CD4-positive, alpha-beta memory T cell (primary cell): ENCODE measurements around the gene LRP1B. TPM values are rescaled to one million over a fixed set of nuclear protein-coding genes. Genes with fewer than 3 reads are reported as not detected.

Experiments used
- CTCF ChIA-PET: fragments of 350-600 bp; sonication (Branson Sonifier 250); formaldehyde crosslinking; loops from one replicate; lab custom pipeline; 2021; ENCODE audit warnings: inconsistent platforms; ENCODE audit not compliant: partially characterized antibody; lab: Charles Lee
- POLR2A ChIA-PET: fragments of 350-600 bp; sonication (Branson Sonifier 250); formaldehyde crosslinking; loops from one replicate; lab custom pipeline; 2021; ENCODE audit not compliant: partially characterized antibody; lab: Charles Lee
- DNase-seq, 5 donors: peaks; one replicate each; pipeline versions ENCODE4 v3.0.0 to v3.0.0-alpha.2; 2020 to 2022; ENCODE audit warnings: mixed read lengths in 1 of 5
- H3K27ac ChIP-seq: one replicate; pipeline ENCODE4 v1.7.0; 2013; ENCODE audit warnings: low read depth, low read length
- H3K27me3 ChIP-seq: 2 replicates; pipeline ENCODE4 v1.7.0; 2013; ENCODE audit warnings: mild to moderate bottlenecking, low read length, moderate library complexity; ENCODE audit not compliant: insufficient read depth
- H3K36me3 ChIP-seq: 2 replicates; pipeline ENCODE4 v1.7.0; 2013; ENCODE audit warnings: mild to moderate bottlenecking, low read length, moderate library complexity; ENCODE audit not compliant: insufficient read depth
- H3K4me1 ChIP-seq: 2 replicates; pipeline ENCODE4 v1.7.0; 2013; ENCODE audit warnings: mild to moderate bottlenecking, low read length, moderate library complexity; ENCODE audit not compliant: insufficient read depth
- H3K4me3 ChIP-seq, 2 donors: one replicate each; pipeline ENCODE4 v1.7.0; 2013; ENCODE audit warnings: low read length in 2 of 2, mild to moderate bottlenecking in 1 of 2
- H3K9me3 ChIP-seq, 2 donors: one replicate each; pipeline ENCODE4 v1.7.0; 2013; ENCODE audit warnings: low read length in 2 of 2, control low read depth in 1 of 2; ENCODE audit not compliant: control insufficient read depth in 1 of 2
- H3K27ac Mint-ChIP-seq, 7 donors: one replicate each; pipeline ENCODE4 v1.8.0; 2020 to 2021; ENCODE audit warnings: mixed read lengths in 7 of 7, mild to moderate bottlenecking in 6 of 7, inconsistent platforms in 3 of 7, moderate library complexity in 3 of 7
- H3K27me3 Mint-ChIP-seq, 2 donors: one replicate each; pipeline ENCODE4 v1.8.0; 2020 to 2021; ENCODE audit warnings: mixed read lengths in 2 of 2
- H3K36me3 Mint-ChIP-seq, 2 donors: one replicate each; pipeline ENCODE4 v1.8.0; 2020 to 2021; ENCODE audit warnings: mixed read lengths in 2 of 2, inconsistent platforms in 1 of 2, mild to moderate bottlenecking in 1 of 2
- H3K4me1 Mint-ChIP-seq, 4 donors: one replicate each; pipeline ENCODE4 v1.8.0; 2020 to 2021; ENCODE audit warnings: mixed read lengths in 4 of 4, mild to moderate bottlenecking in 1 of 4
- H3K4me3 Mint-ChIP-seq, 8 donors: one replicate each; pipeline ENCODE4 v1.8.0; 2020 to 2021; ENCODE audit warnings: mixed read lengths in 8 of 8, mild to moderate bottlenecking in 7 of 8, moderate library complexity in 6 of 8, inconsistent platforms in 3 of 8
- H3K9me3 Mint-ChIP-seq, 8 donors: one replicate each; pipeline ENCODE4 v1.8.0; 2020 to 2021; ENCODE audit warnings: mixed read lengths in 8 of 8, mild to moderate bottlenecking in 5 of 8, inconsistent platforms in 3 of 8, moderate library complexity in 1 of 8
- intact Hi-C: fragments of 100-400 bp; cut with micrococcal nuclease; formaldehyde crosslinking; loops from one replicate; pipeline ENCODE4 v1.15.1; 2023
- polyA plus RNA-seq, 2 donors: library from polyadenylated mRNA; unstranded; fragments of 300-500 nt; fragmentation: Illumina TruSeq; gene quantifications; one replicate each; pipeline ENCODE4 v1.2.3, GENCODE V29; 2021
- total RNA-seq, 2 experiments: library from RNA; stranded (reverse); gene quantifications; one replicate each; pipeline ENCODE4 v1.2.3, GENCODE V29; 2021

The LRP1B gene
- total and polyA plus RNA-seq, 4 experiments from 2014 or later = not detected

GRCh38 chr2:142165790-142166189 lies 35.0 kb upstream of the LRP1B start:
- Histone ChIP-seq H3K9me3 (no peaks in the 10 kb centered on the region), H3K4me3 (no peak overlapping the region), H3K27ac (no peak overlapping the region), H3K36me3 (no peaks in the 10 kb centered on the region), H3K27me3 (no peaks in the 10 kb centered on the region), H3K4me1 (no peaks in the 10 kb centered on the region)
- ChIA-PET POLR2A (no interaction called here), CTCF (no interaction called here)
- Mint-ChIP-seq H3K4me1 (no peaks in the 10 kb centered on the region), H3K9me3 (peaks cover 0 to 21% (median 5%) of the 10 kb centered on the region in 8 donors), H3K27me3 (no peaks in the 10 kb centered on the region), H3K36me3 (no peaks in the 10 kb centered on the region), H3K27ac (no peak overlapping the region), H3K4me3 (no peak overlapping the region)
- DNase-seq = no peak
- intact Hi-C loops = no loop called here

DNA sequence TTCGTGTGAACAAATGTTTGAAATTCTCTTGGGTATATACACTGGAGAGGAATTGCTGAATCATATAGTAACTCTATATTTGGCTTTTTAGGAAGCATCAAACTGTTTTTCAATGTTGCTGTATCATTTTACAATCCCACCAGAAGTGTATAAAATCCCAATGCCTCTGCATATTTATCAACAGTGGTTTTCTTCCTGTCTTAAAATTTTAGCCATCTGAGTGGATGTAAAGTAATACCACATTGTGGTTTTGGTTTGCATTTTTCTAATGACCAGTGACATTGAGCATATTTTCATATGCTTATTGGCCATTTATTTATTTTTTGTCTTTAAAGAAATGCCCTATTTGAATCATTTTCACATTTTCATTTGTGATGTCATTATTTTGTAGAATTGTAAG lies 22.8 kb upstream of the LRP1B start:
- DNase-seq = no peak
- intact Hi-C loops = no loop called here
- peaks cover 0 to 1% (median 0%) of the 10 kb centered on the region in 4 donors for H3K4me1 Mint-ChIP-seq
- Histone ChIP-seq H3K4me1 (no peaks in the 10 kb centered on the region), H3K36me3 (no peaks in the 10 kb centered on the region), H3K27me3 (no peaks in the 10 kb centered on the region), H3K27ac (no peak overlapping the region), H3K4me3 (no peak overlapping the region), H3K9me3 (no peaks in the 10 kb centered on the region)
- no peak overlapping the region for H3K4me3 Mint-ChIP-seq
- H3K9me3 Mint-ChIP-seq = peaks cover 0 to 13% (median 6%) of the 10 kb centered on the region in 8 donors
- H3K27me3 Mint-ChIP-seq = no peaks in the 10 kb centered on the region
- CTCF ChIA-PET = no interaction called here
- POLR2A ChIA-PET = no interaction called here
- no peak overlapping the region for H3K27ac Mint-ChIP-seq
- no peaks in the 10 kb centered on the region for H3K36me3 Mint-ChIP-seq

GRCh38 chr2:142150453-142150852 lies 19.6 kb upstream of the LRP1B start:
- ChIA-PET POLR2A (no interaction called here), CTCF (no interaction called here)
- no peak overlapping the region for H3K27ac ChIP-seq
- Mint-ChIP-seq H3K9me3 (peaks cover 3 to 12% (median 5%) of the 10 kb centered on the region in 8 donors), H3K4me1 (peaks cover 0 to 1% (median 0%) of the 10 kb centered on the region in 4 donors), H3K4me3 (no peak overlapping the region), H3K27me3 (no peaks in the 10 kb centered on the region), H3K27ac (no peak overlapping the region), H3K36me3 (no peaks in the 10 kb centered on the region)
- H3K27me3 ChIP-seq = no peaks in the 10 kb centered on the region
- no peaks in the 10 kb centered on the region for H3K4me1 ChIP-seq
- intact Hi-C loops = no loop called here
- no peak for DNase-seq
- H3K36me3 ChIP-seq = no peaks in the 10 kb centered on the region
- H3K9me3 ChIP-seq = no peaks in the 10 kb centered on the region
- H3K4me3 ChIP-seq = no peak overlapping the region

DNA sequence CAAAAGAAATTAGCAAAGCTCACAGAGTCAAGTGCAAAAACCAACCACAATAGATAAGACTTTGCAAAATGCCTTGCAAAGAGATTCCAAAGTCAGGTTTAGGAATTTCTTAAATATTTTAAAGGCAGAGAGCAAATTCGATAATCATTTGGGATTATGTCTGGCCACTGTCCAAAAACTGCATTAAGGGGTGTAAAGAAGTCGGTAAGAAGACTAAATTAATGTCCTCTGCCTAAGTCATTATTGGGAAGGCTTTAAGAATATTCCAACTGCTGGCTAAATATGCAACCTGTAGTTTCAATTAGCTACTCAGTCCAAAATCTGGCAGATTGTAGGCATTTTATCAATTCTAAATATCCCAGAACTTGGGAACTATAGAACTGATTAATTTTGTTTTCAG lies 13.7 kb upstream of the LRP1B start:
- Histone ChIP-seq H3K27ac (no peak overlapping the region), H3K4me1 (no peaks in the 10 kb centered on the region), H3K36me3 (no peaks in the 10 kb centered on the region), H3K27me3 (no peaks in the 10 kb centered on the region), H3K9me3 (no peaks in the 10 kb centered on the region), H3K4me3 (no peak overlapping the region)
- ChIA-PET POLR2A (no interaction called here), CTCF (no interaction called here)
- intact Hi-C loops = no loop called here
- Mint-ChIP-seq H3K4me1 (no peaks in the 10 kb centered on the region), H3K9me3 (peaks cover 0 to 11% (median 5%) of the 10 kb centered on the region in 8 donors), H3K27me3 (no peaks in the 10 kb centered on the region), H3K36me3 (no peaks in the 10 kb centered on the region), H3K4me3 (no peak overlapping the region), H3K27ac (no peak overlapping the region)
- no peak for DNase-seq

DNA sequence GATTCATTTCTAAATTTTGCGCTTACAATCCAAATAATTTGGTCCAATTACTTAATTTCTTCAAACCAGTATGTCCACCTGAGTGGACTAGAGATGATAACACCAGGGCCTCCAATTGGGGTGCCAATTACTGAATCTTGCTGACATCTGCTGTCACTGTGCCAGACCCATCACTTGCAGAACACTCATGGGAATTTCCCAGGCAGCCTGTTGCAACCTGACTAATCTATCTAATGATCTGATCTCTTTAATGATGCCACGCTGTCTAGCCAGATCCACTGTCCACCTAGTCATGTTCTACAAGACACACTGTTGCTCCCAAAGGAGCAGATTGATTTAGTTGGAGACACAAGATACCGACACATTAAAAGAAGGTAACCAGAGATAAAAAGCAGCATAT lies 11.8 kb upstream of the LRP1B start:
- no peak for DNase-seq
- ChIA-PET POLR2A (no interaction called here), CTCF (no interaction called here)
- no peaks in the 10 kb centered on the region for H3K36me3 ChIP-seq
- H3K4me3 ChIP-seq = no peak overlapping the region
- no peaks in the 10 kb centered on the region for H3K9me3 ChIP-seq
- intact Hi-C loops = no loop called here
- no peaks in the 10 kb centered on the region for H3K27me3 ChIP-seq
- no peak overlapping the region for H3K27ac Mint-ChIP-seq
- peaks cover 0 to 9% (median 5%) of the 10 kb centered on the region in 8 donors for H3K9me3 Mint-ChIP-seq
- H3K27me3 Mint-ChIP-seq = no peaks in the 10 kb centered on the region
- H3K27ac ChIP-seq = no peak overlapping the region
- no peaks in the 10 kb centered on the region for H3K4me1 Mint-ChIP-seq
- no peak overlapping the region for H3K4me3 Mint-ChIP-seq
- no peaks in the 10 kb centered on the region for H3K36me3 Mint-ChIP-seq
- H3K4me1 ChIP-seq = no peaks in the 10 kb centered on the region

DNA sequence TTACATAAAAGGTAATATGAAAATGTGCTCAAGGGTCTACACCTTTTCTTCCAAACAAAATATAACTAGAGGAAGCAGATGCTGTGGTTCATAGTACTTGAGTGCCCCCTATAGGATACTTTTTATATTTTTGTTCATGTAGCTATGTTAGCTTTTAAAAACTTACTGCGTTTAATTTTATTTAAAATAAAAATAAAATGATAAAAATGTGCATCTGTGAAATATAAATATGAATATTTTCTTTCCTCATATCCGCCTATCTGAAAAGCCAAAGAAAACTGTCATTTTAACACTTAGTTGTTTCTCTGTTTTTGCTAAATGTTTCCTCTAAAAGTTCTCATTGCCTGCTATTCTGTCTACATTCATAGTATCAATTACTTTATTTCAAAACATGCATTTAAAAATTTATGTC lies 9.6 kb upstream of the LRP1B start:
- no peak overlapping the region for H3K4me3 ChIP-seq
- ChIA-PET CTCF (no interaction called here), POLR2A (no interaction called here)
- Mint-ChIP-seq H3K27ac (no peak overlapping the region), H3K9me3 (peaks cover 0 to 7% (median 4%) of the 10 kb centered on the region in 8 donors), H3K4me3 (no peak overlapping the region), H3K27me3 (no peaks in the 10 kb centered on the region), H3K4me1 (no peaks in the 10 kb centered on the region), H3K36me3 (no peaks in the 10 kb centered on the region)
- no peaks in the 10 kb centered on the region for H3K4me1 ChIP-seq
- H3K27ac ChIP-seq = no peak overlapping the region
- DNase-seq = no peak
- no peaks in the 10 kb centered on the region for H3K9me3 ChIP-seq
- no peaks in the 10 kb centered on the region for H3K27me3 ChIP-seq
- no peaks in the 10 kb centered on the region for H3K36me3 ChIP-seq
- intact Hi-C loops = no loop called here

DNA sequence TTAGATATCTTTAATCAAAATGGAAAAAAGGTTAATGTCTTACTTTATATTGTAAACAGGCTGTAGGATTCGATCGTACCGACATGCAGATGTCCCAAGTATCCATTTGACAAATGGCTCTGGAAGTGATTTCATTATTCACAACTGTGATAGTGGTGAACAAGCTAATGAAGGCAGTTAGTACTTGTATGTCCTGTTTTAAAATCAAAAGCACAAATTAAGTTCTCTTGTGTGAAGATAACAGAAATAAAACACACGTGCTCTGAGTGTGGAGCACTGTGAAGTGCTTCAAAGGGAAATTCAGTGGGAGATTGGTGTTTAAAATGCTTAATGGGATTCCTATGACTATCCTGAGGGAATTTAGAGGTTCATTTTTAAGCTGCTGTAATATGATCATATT lies 8.6 kb upstream of the LRP1B start:
- no peaks in the 10 kb centered on the region for H3K27me3 Mint-ChIP-seq
- no peaks in the 10 kb centered on the region for H3K9me3 ChIP-seq
- no peak overlapping the region for H3K27ac ChIP-seq
- CTCF ChIA-PET = no interaction called here
- intact Hi-C loops = no loop called here
- no peaks in the 10 kb centered on the region for H3K4me1 ChIP-seq
- peaks cover 0 to 7% (median 5%) of the 10 kb centered on the region in 8 donors for H3K9me3 Mint-ChIP-seq
- no peaks in the 10 kb centered on the region for H3K36me3 ChIP-seq
- no peaks in the 10 kb centered on the region for H3K36me3 Mint-ChIP-seq
- no peaks in the 10 kb centered on the region for H3K4me1 Mint-ChIP-seq
- DNase-seq = no peak
- POLR2A ChIA-PET = no interaction called here
- no peak overlapping the region for H3K4me3 ChIP-seq
- H3K27me3 ChIP-seq = no peaks in the 10 kb centered on the region
- no peak overlapping the region for H3K4me3 Mint-ChIP-seq
- no peak overlapping the region for H3K27ac Mint-ChIP-seq

DNA sequence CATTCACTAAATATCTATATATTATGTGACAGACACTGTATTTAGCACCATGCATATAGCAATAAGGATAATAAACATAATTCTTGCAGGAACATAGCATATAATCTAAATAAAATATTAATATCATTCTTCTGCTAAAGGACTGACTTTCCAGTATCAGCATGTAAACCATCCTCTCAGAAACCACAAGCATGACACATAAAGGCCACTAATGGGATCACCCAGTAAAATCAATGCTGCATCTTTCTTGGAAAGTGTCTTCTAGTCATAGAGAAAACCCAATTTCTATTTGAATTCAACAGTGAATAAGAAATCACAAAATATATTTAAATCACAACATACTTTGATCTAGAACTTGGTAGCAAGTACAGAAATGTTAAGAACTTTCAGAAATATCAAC lies 5.8 kb upstream of the LRP1B start:
- POLR2A ChIA-PET = no interaction called here
- intact Hi-C loops = no loop called here
- H3K4me3 Mint-ChIP-seq = no peak overlapping the region

More for the DNA sequence above, 5.8 kb upstream of the LRP1B start:
- H3K27ac ChIP-seq = no peak overlapping the region
- no peaks in the 10 kb centered on the region for H3K9me3 ChIP-seq
- CTCF ChIA-PET = no interaction called here
- H3K36me3 ChIP-seq = no peaks in the 10 kb centered on the region
- no peaks in the 10 kb centered on the region for H3K4me1 ChIP-seq
- Mint-ChIP-seq H3K27ac (no peak overlapping the region), H3K9me3 (peaks cover 0 to 13% (median 2%) of the 10 kb centered on the region in 8 donors), H3K36me3 (no peaks in the 10 kb centered on the region), H3K27me3 (peaks cover 0 to under 1% of the 10 kb centered on the region in 2 donors), H3K4me1 (no peaks in the 10 kb centered on the region)
- DNase-seq = no peak
- no peaks in the 10 kb centered on the region for H3K27me3 ChIP-seq
- no peak overlapping the region for H3K4me3 ChIP-seq
